ENCODE measurements around the gene HOXA7.

GRCh38 chr7:27123477-27124053, 32.9 kb downstream of the HOXA7 start:
- TF ChIP-seq EZH2 (IDR thresholded peaks at IDR 0.05; ENCODE audit: low read length, unreplicated experiment) (no peak), CTCF (conservative IDR thresholded peaks at IDR 0.05; ENCODE audit: low read depth, low read length) (no peak), EZH2phosphoT487 (IDR thresholded peaks at IDR 0.05; ENCODE audit: borderline replicate concordance, low read length) (no peak)

Data from PC-3 (cell line).